ENCODE measurements around the gene DUSP5.

DNA sequence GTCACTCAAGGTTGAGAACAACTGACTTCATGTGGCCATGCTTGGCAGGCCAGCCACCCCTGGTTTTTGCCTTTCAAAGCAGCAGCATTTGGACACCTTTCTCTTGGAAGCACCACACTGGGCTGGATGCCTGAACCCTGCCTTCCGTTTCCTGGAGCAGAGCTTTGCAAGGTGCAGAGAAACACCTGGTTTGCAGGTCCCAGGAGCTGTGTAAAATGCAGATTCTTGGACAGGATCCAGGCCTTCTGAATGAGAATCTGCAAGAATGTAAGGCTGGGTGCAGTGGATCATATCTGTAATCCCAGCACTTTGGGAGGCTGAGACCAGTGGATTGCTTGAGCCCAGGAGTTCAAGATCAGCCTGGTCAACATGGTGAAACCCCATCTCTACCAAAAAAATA is 18.0 kb upstream of the DUSP5 start:
- no peak for TF ChIP-seq POLR2AphosphoS5 (IDR thresholded peaks at IDR 0.05)
- no peak for TF ChIP-seq CTCF (IDR thresholded peaks at IDR 0.05)

Measured in sigmoid colon (tissue), 4 donors.